HG03571 (cell line): ENCODE measurements around the gene PYCARD.
"Not testable (repeated sequence)": the region's sequence is repeated elsewhere in the genome, so short reads cannot be mapped to it uniquely, and the experiment has no call there.

Experiments used
- ATAC-seq: cut with Tn5 transposase; IDR thresholded peaks from one replicate; pipeline ENCODE4 v1.9.1; 2021; ENCODE audit not compliant: unreplicated experiment

The PYCARD gene

DNA sequence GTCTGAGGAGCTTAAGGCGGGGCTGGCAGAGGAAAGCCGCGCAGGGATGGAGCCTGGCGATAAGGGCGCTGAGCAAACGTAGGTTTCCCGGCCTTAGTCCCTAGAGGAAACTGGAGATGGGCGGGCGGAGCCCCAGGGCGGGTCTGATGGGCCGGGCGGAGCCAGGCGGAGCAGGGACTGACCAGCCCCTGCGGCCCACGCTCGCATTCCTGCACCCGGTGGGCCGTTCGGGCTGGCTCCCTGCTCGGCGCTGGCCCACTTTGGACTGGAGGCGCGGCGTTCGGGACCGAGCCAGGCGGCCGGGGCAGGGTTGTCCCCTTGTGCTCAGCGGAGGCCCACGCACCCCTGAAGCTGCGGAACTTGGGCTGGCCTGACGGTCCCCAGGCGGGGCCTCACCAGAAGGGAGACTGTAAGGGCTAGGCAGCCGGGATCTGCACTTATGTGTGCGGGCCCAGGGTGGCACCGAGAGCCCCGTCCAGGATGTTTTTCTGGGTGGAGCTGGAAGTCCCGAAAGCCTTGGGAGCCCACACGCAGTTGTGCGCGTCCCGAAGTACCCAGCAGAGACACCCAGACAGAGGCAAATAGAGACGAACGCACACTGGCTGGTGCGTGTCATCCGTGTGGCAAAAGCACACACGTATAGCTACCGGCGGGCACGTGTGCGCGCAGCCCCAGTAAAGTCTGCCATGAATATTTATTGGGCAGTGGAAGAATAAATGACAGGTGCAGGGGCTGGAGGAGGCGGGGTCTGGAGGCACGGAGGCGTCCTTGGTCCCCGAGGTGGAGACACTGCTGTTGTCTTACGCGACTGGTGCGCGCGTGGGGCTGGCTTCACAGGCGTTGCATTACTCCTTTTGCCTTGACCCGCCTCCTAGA is 13.0 kb upstream of the PYCARD start:
- no peak for ATAC-seq

DNA sequence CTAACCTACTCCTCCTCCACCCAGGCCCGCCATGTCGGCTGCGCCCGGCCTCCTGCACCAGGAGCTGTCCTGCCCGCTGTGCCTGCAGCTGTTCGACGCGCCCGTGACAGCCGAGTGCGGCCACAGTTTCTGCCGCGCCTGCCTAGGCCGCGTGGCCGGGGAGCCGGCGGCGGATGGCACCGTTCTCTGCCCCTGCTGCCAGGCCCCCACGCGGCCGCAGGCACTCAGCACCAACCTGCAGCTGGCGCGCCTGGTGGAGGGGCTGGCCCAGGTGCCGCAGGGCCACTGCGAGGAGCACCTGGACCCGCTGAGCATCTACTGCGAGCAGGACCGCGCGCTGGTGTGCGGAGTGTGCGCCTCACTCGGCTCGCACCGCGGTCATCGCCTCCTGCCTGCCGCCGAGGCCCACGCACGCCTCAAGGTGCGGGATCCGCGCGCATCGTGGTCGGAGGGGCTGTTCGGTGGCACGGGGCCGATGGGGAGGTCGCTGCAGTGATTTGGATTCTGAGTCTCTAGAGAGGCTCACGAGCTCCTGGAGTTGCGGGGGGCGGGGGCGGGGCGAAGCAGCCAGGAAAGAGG is 12.2 kb upstream of the PYCARD start:
- ATAC-seq, result no peak

DNA sequence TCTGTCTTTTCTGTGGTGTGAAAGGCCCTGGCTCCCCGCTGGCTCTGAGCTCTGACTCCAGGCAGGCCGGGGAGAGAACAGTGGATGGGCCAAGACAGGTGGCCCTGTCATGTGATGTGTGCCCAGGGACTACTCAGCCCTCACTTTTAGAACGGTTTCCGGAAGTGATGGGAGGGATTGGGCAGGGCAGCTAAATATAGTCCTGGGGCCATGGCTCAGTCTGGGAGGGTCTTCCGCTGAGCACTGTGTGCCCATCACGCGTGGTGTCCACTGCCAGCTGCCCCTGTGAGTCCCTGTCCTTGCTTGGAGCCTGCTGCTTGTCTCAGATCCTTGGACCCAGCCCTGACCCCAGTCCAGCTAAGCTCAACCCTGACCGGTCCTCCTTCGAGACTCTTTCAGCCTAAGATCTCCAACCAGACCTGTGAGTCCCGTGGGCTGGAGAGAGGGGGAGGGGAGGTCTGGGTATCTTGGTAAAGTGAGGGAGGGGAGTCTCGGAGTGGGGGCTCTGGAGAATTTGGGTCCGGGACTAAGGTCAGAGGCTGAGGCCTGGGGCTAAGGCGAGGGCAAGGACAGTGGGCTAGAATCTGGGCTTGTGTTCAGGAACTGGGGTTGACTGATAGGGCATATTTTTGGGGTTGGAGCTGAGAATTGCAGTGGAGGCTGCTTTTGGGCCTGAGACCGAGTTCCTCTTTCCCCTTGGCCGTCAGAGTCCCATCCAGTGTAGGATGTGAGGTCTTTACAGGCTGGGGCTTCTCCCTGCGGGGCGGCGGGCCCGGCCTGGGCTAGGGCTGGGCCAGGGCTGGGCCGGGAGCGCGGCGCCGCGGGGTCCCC is 11.5 kb upstream of the PYCARD start, which contains the start of gene TRIM72:
Gene TRIM72 (plus strand): TSS at position 243 of the 831 bp plus-strand sequence. CDS start 620 bp downstream, outside the sequence.
- no peak for ATAC-seq

DNA sequence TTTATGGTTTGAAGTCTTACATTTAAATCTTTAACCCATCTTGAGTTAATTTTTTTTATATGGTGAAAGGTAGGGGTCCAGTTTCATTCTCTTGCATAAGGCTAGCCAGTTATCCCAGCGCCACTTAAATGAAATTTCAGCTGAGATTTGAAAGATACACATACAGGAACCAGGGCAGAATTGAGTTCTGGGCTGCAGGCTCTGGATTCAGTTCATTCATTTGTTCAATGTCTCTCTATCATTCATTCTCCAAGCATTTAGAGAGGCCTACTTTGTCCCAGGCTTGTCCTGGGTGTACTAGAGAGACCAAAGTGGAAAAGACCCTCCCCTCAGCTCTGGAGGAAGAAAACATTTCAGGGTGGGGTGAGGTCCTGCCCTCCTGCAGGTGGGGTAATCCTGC is 10.8 kb upstream of the PYCARD start:
- ATAC-seq, result no peak

DNA sequence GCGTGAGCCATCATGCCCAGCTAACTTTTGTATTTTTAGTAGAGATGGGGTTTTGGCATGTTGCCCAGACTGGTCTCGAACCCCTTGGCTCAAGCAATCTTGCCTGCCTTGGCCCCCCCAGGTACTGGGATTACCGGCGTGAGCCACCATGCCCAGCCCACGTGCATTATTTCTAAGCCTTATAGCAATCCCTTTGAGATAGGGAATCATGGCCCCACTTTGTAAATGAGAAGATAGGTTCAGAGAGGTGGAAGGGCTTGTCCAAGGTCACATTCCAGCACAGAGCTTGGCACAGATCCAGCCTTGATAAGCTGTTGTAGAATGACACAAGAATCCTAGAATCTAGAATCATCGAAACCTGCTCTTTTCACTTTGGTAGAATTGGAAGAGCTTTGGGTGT is 4.2 kb upstream of the PYCARD start:
- no peak for ATAC-seq

DNA sequence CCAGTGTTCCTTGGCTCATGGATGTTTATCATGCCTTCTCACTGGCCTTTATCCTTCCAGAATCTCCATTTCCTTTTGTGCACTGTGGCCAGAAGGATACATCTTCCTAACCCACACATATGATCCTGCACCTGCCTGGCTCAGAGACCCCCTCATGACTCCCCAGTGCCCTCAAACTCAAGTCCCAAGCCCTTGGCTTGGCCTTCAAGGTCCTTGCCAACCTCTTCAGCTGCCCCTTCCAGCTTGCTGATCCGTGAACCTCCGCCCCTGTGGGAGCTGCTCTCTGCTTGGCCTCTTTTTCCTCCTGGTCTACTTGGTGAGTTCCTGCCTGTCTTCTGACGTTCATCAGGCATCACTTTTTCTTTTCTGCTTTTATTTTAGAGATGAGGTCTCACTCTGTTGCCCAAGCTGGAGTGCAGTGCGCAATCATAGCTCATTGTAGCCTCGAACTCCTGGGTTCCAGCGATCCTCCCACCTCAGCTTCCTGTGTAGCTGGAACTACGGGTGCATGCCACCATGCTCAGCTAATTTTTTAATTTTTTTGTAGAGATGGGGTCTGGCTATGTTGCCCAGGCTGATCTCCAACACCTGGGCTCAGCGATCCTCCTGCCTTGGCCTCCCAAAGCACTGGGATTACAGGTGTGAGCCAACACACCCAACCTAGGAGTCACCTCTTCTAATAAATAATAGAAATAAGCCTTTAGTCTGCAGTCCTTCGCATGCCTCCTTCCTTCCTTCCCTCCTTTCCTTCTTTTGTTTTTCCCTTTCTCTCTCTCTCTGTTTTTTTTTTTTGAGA is 2.5 kb upstream of the PYCARD start:
- ATAC-seq, result no peak

DNA sequence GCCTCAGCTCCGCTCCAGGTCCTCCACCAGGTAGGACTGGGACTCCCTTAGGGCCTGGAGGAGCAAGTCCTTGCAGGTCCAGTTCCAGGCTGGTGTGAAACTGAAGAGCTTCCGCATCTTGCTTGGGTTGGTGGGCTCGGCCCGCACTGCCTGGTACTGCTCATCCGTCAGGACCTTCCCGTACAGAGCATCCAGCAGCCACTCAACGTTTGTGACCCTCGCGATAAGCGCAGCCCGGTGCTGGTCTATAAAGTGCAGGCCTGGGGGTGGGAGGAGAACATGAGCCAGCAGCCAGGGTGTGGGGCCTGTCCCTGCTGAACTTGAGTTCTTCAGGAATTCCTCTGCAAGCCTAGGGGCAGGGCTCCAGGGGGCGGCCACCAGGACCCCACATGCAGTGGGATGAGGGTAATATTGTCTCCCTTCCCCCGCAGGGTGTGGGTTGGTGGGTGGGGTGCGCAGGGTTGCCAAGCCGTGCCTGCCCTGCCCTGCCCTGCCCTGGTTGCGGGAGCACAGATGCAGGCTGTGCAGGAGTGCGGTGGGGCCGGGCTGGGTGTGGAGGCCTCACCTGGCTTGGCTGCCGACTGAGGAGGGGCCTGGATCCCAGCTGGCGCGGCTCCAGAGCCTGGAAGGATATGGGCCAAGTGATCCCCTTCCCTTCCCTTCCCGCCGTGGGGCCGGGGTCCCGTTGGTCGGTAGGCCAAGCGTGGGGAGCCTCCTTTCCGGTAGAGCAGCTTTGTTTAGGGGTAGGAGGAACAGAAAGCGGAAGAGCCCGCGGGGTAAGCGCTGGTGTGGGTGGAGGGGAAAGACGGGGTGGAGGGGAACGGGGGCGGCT is 762 bp downstream of the PYCARD start:
- peak; percentile 51 for ATAC-seq

DNA sequence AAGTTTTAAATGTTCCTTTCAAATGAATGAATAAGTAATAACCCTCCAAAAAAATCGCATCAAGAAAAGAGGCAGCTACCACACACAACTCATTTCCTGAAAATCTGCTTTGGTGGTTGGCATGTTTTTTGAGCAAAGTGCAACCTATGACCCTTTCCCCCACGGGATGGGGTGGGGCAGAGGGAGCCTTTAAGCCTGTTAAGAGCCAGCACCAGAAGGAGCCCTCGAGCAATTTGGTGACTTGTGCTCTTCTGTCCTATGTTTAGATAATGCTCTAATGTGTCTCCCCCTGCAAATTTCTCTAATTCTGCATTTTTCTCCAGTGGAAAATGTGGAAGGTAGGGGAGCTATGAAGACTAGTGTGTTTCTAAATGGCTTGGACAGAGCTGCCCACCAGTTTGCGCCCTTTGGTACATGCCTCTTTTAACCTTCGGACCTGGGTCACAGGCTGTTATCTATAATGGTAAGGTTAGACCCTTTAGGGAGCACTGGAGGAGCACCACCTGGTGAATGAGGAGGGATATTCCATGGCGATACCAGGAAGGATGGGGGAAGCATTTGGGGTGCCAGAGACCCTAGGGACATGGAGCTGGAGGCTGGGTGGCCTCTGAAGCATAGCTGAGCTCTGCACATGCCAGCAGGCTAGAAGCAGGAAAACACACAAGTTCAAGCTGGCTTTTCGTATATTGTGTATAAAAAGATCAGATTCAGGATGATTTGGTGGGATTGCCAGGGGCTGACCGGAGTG is 1.6 kb downstream of the PYCARD start:
- no peak for ATAC-seq

DNA sequence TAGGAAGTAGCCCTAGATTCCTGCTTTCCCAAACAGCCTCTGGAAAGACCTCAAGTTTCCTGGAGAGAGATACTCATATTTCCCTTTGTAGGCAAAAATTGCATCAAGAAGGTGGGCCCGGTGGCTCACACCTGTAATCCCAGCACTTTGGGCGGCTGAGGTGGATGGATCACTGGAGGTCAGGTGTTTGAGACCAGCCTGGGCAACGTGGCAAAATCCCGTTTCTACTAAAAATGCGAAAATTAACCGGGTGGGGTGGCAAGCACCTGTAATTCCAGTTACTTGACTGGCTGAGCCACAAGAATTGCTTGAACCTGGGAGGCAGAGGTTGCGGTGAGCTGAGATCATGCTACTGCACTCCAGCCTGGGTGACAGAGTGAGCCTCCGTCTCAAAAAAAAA is 2.4 kb downstream of the PYCARD start:
- ATAC-seq, result not testable (repeated sequence)

DNA sequence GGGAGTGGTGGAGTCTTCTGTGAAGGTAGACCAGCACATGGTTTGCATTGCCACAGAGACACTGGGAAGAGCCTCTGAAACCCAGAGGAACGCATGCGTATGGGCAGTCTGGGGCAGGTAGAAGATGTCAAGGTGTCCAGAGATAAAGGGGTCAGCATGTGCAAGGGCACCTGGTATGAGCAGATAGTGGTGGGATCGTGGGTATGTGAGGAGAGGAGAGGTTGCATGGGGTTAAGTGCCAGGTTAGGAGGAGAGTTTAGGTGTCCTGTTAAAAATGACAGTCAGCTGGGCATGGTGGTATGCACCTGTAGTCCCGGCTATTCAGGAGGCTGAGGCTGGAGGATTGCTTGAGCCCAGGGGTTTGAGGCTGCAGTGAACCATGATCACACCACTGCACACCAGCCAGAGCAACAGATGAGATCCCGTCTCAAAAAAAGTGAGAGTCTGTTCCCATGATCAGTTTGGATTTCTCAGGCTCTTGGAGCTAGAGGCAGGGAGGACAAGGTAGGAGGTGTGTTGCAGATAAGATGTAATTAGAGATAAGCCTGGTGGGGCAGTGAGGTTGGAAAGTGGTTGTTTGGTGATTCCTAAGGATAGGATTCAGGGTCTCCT is 3.0 kb downstream of the PYCARD start:
- ATAC-seq, result no peak

DNA sequence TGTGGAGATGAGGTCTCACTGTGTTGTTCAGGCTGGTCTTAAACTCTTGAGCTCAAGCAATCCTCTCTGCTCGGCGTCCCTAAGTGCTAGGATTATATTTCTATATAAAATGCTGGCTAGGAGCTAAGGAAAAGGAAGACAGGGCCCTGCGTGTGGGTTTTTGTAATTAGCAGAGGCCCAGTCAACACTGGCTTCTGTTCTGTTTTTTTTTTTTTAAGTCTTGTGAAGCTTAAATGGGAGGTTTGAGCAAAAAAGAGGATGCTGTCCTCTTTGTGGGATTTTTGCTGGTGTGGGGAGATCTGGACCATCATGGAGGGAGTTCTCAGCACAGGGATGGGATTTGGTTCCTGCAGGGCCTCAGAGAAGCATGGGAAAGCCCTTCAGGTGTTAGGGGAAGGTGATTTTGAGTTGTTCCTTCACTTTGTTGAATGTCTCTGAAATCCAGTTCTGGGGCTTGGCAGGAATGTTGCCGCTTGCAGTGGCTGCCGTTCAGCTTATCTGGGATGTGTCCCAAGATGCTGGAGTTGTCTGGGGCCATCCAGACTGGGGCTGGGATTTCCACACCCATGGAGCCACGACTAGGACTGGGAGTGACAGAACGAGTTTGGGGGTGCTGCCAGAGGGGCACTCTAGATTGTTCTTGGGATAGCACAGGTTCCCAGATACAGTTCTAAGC is 4.2 kb downstream of the PYCARD start:
- no peak for ATAC-seq

DNA sequence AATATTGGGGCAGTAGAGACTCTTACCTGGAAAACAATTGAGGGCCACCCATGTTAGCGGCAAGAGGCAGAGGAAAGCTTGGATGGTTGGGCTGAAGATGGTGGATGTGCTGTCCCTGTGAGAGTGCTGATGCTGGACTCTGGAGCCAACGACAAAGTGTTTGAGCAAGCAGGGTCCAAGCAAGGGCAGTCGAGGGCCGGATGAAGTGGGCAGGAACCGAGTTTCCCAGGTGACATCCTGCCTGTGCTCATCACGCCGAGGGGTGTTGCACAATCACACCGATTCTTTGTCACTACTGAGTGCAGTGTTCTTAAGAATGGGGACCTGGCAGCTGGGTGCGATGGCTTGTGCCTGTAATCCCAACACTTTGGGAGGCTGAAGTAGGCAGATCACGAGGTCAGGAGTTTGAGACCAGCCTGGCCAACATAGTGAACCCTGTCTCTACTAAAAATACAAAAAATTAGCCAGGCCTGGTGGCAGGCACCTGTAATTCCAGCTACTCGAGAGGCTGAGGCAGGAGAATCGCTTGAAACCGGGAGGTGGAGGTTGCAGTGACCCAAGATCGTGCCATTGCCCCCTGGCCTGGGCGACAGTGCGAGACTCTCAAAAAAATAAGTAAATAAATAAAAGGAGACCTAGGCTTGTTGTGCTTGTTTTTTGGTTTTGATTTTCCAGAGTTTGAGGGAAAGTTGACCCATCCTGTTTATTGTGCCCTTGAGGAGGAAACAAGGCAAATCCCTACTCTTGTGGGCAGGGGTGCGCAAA is 6.1 kb downstream of the PYCARD start:
- ATAC-seq, result no peak

DNA sequence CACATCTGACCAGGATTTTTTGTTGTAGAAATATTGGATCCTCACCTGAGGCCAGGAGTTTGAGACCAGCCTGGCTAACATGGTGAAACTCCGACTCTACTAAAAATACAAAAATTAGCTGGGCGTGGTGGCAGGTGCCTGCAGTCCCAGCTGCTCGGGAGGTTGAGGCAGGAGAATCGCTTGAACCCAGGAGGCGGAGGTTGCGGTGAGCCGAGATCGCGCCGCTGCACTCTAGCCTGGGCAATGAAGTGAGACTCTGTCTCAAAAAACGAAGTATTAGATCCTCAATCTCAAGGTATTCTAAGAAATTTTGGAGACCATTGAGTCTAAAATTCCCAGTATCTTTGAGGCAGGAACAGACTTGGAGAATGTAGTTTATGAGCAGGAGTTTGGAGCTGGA is 6.7 kb downstream of the PYCARD start:
- ATAC-seq, result not testable (repeated sequence)

DNA sequence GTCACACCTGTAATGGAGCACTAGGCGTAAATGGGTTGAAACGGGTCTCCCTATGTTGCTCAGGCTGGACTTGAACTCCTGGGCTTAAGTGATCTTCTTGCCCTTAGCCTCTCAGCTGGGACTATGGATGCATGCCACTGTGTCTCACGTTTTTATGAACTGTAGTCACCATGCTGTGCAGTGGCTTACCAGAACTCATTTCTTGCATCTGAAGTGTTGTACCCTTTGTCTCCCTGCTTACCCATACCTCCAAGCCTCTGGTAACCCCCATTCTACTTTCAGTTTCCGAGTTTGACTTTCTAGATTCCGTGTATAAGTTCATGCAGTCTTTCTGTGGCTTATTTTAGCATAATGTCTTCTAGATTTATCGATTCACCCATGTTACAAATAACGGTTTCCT is 7.7 kb downstream of the PYCARD start:
- no peak for ATAC-seq

DNA sequence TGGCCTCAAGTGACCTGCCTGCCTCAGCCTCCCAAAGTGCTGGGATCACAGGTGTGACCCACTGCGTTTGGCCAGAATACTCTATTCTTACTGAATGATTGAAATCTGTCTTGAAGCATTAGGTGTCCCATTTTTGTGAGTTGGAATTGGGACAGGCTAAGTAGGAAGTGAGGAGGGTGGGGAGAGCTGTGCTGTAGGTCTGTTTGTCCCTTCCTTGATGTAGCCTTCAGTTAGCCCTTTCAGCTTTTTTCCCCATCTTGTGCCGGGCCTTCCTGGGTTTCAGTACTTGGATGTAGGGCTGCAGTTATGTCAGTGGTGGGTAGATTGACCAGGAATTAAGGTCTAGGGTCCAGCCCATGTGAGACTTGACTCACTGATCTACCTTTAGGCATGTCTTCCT is 8.7 kb downstream of the PYCARD start:
- ATAC-seq, result no peak

DNA sequence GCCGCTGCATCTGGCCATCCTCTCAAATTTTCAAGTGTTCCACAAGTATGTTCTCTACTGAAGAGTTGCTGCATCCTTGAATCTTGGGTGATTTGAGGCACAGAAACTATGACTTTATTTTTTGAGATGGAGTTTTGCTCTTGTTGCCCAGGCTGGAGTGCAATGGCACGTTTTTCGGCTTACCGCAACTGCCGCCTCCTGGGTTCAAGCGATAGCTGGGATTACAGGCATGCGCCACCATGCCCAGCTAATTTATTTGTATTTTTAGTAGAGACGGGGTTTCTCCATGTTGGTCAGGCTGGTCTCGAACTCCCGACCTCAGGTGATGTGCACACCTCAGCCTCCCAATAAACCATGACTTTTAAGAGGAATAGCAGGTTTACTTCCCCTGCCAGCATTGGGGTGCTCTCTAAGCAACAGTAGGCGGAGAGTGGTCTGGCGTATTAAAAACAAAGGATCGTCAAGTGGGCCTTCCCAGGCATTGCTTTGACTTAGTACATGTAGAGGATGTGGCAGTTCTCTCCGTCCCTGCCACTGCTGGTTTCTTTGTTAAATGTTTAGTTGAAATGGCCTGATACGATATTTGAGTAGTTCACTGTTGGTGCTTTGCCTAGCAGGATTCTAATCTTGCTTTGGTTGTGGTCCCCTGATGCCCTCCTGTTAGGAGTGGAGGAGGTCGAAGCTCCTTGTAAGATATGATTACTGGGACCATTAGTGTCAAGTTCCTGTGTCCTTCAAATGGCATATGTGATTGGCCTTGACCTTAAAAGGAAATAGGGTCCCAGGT is 9.5 kb downstream of the PYCARD start:
- no peak for ATAC-seq
